Endothelial cell of umbilical vein (primary cell): Measurements from ENCODE around the gene PAIP2.

Experiments used
- EZH2 ChIP-seq: IDR thresholded peaks from 2 replicates; pipeline ENCODE4 v1.6.1; 2012; ENCODE audit warnings: borderline replicate concordance, low read depth, mild to moderate bottlenecking, moderate library complexity, low read length, inconsistent platforms; ENCODE audit not compliant: severe bottlenecking
- FOS ChIP-seq: IDR thresholded peaks from 2 replicates; pipeline ENCODE4 v1.6.1; 2011; ENCODE audit warnings: mild to moderate bottlenecking, low read length, moderate library complexity, borderline replicate concordance; ENCODE audit not compliant: insufficient read depth
- GATA2 ChIP-seq: IDR thresholded peaks from 2 replicates; pipeline ENCODE4 v1.7.0; 2011; ENCODE audit warnings: low read depth, mild to moderate bottlenecking, moderate library complexity, mixed read lengths, low read length; ENCODE audit not compliant: insufficient read length, insufficient read depth
- JUN ChIP-seq: IDR thresholded peaks from 2 replicates; pipeline ENCODE4 v1.6.1; 2011; ENCODE audit warnings: borderline replicate concordance, low read depth; ENCODE audit not compliant: insufficient read length, insufficient read depth
- MYC ChIP-seq: IDR thresholded peaks from one replicate; pipeline ENCODE4 v1.6.1; 2011; ENCODE audit warnings: mild to moderate bottlenecking, low read depth, low read length
- POLR2A ChIP-seq: IDR thresholded peaks from 2 replicates; pipeline ENCODE4 v1.6.1; 2012; ENCODE audit warnings: low read depth, mild to moderate bottlenecking, control low read depth, low read length
- POLR2AphosphoS5 ChIP-seq: IDR thresholded peaks from 2 replicates; pipeline ENCODE4 v1.6.1; 2012; ENCODE audit warnings: low read depth, mild to moderate bottlenecking, control low read depth, low read length, moderate library complexity; ENCODE audit not compliant: insufficient read depth
- TF ChIP-seq, protein P1 (sequence below), 2 donors: IDR thresholded peaks; 1 replicate in 1 of 2; 2 replicates in 1 of 2; pipeline ENCODE4 v1.5.1; 2011; ENCODE audit warnings: low read length in 2 of 2, mild to moderate bottlenecking in 2 of 2, moderate library complexity in 2 of 2, control low read depth in 1 of 2, inconsistent platforms in 1 of 2, low read depth in 1 of 2; ENCODE audit not compliant: insufficient read depth in 1 of 2; ENCODE audit errors: extremely low read depth in 1 of 2
- TF ChIP-seq, protein P2 (sequence below): IDR thresholded peaks from 2 replicates; pipeline ENCODE4 v1.6.1; 2011; ENCODE audit not compliant: insufficient read depth, insufficient read length

DNA sequence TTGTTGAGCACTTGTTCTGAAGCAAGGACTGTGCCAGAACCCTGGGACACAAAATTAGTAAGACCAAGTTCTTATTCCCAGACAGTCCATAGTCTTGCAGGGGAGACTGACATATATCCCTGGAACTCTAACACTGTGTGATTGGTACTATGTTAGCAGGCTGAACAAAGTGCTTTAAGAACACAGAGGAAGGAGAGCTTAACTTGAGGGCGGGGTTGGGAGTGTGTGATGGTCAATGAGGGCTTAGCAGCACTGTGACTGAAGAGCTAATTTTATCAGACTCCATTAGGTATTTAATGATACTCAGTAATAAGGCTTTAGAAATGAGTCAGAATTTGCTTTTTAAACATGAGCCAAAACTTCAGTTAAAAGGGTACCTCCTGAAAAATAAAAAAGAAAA lies 77.1 kb downstream of the PAIP2 start:
- TF ChIP-seq, protein P1, sequence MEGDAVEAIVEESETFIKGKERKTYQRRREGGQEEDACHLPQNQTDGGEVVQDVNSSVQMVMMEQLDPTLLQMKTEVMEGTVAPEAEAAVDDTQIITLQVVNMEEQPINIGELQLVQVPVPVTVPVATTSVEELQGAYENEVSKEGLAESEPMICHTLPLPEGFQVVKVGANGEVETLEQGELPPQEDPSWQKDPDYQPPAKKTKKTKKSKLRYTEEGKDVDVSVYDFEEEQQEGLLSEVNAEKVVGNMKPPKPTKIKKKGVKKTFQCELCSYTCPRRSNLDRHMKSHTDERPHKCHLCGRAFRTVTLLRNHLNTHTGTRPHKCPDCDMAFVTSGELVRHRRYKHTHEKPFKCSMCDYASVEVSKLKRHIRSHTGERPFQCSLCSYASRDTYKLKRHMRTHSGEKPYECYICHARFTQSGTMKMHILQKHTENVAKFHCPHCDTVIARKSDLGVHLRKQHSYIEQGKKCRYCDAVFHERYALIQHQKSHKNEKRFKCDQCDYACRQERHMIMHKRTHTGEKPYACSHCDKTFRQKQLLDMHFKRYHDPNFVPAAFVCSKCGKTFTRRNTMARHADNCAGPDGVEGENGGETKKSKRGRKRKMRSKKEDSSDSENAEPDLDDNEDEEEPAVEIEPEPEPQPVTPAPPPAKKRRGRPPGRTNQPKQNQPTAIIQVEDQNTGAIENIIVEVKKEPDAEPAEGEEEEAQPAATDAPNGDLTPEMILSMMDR (IDR thresholded peaks at IDR 0.05; ENCODE audit: extremely low read depth in 1 of 2, insufficient read depth in 1 of 2, low read depth in 1 of 2, low read length in 2 of 2) = no peak
- TF ChIP-seq MYC (no peak), FOS (no peak), POLR2A (no peak), POLR2AphosphoS5 (no peak), JUN (no peak), EZH2 (no peak), GATA2 (no peak)
- TF ChIP-seq, protein P2, sequence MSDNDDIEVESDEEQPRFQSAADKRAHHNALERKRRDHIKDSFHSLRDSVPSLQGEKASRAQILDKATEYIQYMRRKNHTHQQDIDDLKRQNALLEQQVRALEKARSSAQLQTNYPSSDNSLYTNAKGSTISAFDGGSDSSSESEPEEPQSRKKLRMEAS = no peak
